Measurements from ENCODE around the gene MSLN.

MSLN gene

GRCh38 chr16:804193-805048 is 43.9 kb downstream of the MSLN start:
- Histone ChIP-seq H3K27ac (ENCODE audit: low read depth, low read length) (no peak overlapping the region), H3K9ac (ENCODE audit: low read depth, low read length) (no peak overlapping the region), H3K9me3 (ENCODE audit: insufficient read depth, low read depth, low read length) (no peaks in the 10 kb centered on the region), H3K4me1 (ENCODE audit: insufficient read depth, low read length) (no peaks in the 10 kb centered on the region), H3K4me3 (ENCODE audit: low read length) (no peak overlapping the region), H3K36me3 (ENCODE audit: insufficient read depth, low read length) (no peaks in the 10 kb centered on the region), H3K27me3 (ENCODE audit: insufficient read depth, low read length) (peaks cover 56% of the 10 kb centered on the region)
- WGBS: 73% methylated on average over 33 of the region's 33 CpGs

- Histone ChIP-seq H3K4me3 (ENCODE audit: low read length) (no peak overlapping the region), H3K9me3 (ENCODE audit: insufficient read depth, low read depth, low read length) (no peaks in the 10 kb centered on the region), H3K27ac (ENCODE audit: low read depth, low read length) (no peak overlapping the region), H3K36me3 (ENCODE audit: insufficient read depth, low read length) (no peaks in the 10 kb centered on the region), H3K4me1 (ENCODE audit: insufficient read depth, low read length) (no peaks in the 10 kb centered on the region), H3K27me3 (ENCODE audit: insufficient read depth, low read length) (peaks cover 53% of the 10 kb centered on the region), H3K9ac (ENCODE audit: low read depth, low read length) (no peak overlapping the region)
- WGBS: 91% methylated on average over 17 of the region's 17 CpGs
Observed at GRCh38 chr16:805474-805873, 44.9 kb downstream of the MSLN start.

- H3K9ac ChIP-seq (ENCODE audit: low read depth, low read length): peak overlapping the region; percentile 75
- WGBS: 52% methylated on average over 80 of the region's 80 CpGs
- peak overlapping the region; percentile 78 for H3K4me3 ChIP-seq (ENCODE audit: low read length)
- H3K27me3 ChIP-seq (ENCODE audit: insufficient read depth, low read length): peaks cover 35% of the 10 kb centered on the region
- H3K27ac ChIP-seq (ENCODE audit: low read depth, low read length): peak overlapping the region; percentile 64; the same call in 1 of the 2 replicates
- no peaks in the 10 kb centered on the region for H3K36me3 ChIP-seq (ENCODE audit: insufficient read depth, low read length)
- no peaks in the 10 kb centered on the region for H3K9me3 ChIP-seq (ENCODE audit: insufficient read depth, low read depth, low read length)
- no peaks in the 10 kb centered on the region for H3K4me1 ChIP-seq (ENCODE audit: insufficient read depth, low read length)
Observed at GRCh38 chr16:807347-808084, 47.0 kb downstream of the MSLN start.

GRCh38 chr16:808085-808386 is 47.5 kb downstream of the MSLN start:
- H3K27me3 ChIP-seq (ENCODE audit: insufficient read depth, low read length): peaks cover 34% of the 10 kb centered on the region
- H3K9ac ChIP-seq (ENCODE audit: low read depth, low read length): peak overlapping the region; percentile 51; the same call in 1 of the 2 replicates
- no peaks in the 10 kb centered on the region for H3K4me1 ChIP-seq (ENCODE audit: insufficient read depth, low read length)
- no peaks in the 10 kb centered on the region for H3K9me3 ChIP-seq (ENCODE audit: insufficient read depth, low read depth, low read length)
- H3K36me3 ChIP-seq (ENCODE audit: insufficient read depth, low read length): no peaks in the 10 kb centered on the region
- 39% methylated on average over 19 of the region's 19 CpGs for WGBS
- H3K27ac ChIP-seq (ENCODE audit: low read depth, low read length): no peak overlapping the region
- peak overlapping the region; percentile 78 for H3K4me3 ChIP-seq (ENCODE audit: low read length)

- no peaks in the 10 kb centered on the region for H3K9me3 ChIP-seq (ENCODE audit: insufficient read depth, low read depth, low read length)
- WGBS: 19% methylated on average over 67 of the region's 67 CpGs
- H3K27me3 ChIP-seq (ENCODE audit: insufficient read depth, low read length): peaks cover 18% of the 10 kb centered on the region
- peaks cover 4% of the 10 kb centered on the region; the same call in 1 of the 2 replicates for H3K4me1 ChIP-seq (ENCODE audit: insufficient read depth, low read length)
- H3K4me3 ChIP-seq (ENCODE audit: low read length): peak overlapping the region; percentile 48
- H3K27ac ChIP-seq (ENCODE audit: low read depth, low read length): no peak overlapping the region
- no peaks in the 10 kb centered on the region for H3K36me3 ChIP-seq (ENCODE audit: insufficient read depth, low read length)
- H3K9ac ChIP-seq (ENCODE audit: low read depth, low read length): no peak overlapping the region
Observed at GRCh38 chr16:813204-813915, 52.8 kb downstream of the MSLN start.

GRCh38 chr16:813916-814412 is 53.4 kb downstream of the MSLN start:
- H3K9ac ChIP-seq (ENCODE audit: low read depth, low read length): no peak overlapping the region
- H3K27ac ChIP-seq (ENCODE audit: low read depth, low read length): no peak overlapping the region
- no peaks in the 10 kb centered on the region for H3K9me3 ChIP-seq (ENCODE audit: insufficient read depth, low read depth, low read length)
- H3K27me3 ChIP-seq (ENCODE audit: insufficient read depth, low read length): peaks cover 18% of the 10 kb centered on the region
- 66% methylated on average over 22 of the region's 22 CpGs for WGBS
- no peak overlapping the region for H3K4me3 ChIP-seq (ENCODE audit: low read length)
- peaks cover 4% of the 10 kb centered on the region; the same call in 1 of the 2 replicates for H3K4me1 ChIP-seq (ENCODE audit: insufficient read depth, low read length)
- H3K36me3 ChIP-seq (ENCODE audit: insufficient read depth, low read length): no peaks in the 10 kb centered on the region

GRCh38 chr16:814974-815373 is 54.4 kb downstream of the MSLN start:
- H3K9me3 ChIP-seq (ENCODE audit: insufficient read depth, low read depth, low read length): no peaks in the 10 kb centered on the region
- H3K9ac ChIP-seq (ENCODE audit: low read depth, low read length): no peak overlapping the region
- H3K4me1 ChIP-seq (ENCODE audit: insufficient read depth, low read length): peaks cover 4% of the 10 kb centered on the region; the same call in 1 of the 2 replicates
- H3K27me3 ChIP-seq (ENCODE audit: insufficient read depth, low read length): peaks cover 22% of the 10 kb centered on the region
- no peaks in the 10 kb centered on the region for H3K36me3 ChIP-seq (ENCODE audit: insufficient read depth, low read length)
- 91% methylated on average over 9 of the region's 9 CpGs for WGBS
- H3K27ac ChIP-seq (ENCODE audit: low read depth, low read length): no peak overlapping the region
- H3K4me3 ChIP-seq (ENCODE audit: low read length): no peak overlapping the region

GRCh38 chr16:815861-816260 is 55.3 kb downstream of the MSLN start:
- Histone ChIP-seq H3K9ac (ENCODE audit: low read depth, low read length) (no peak overlapping the region), H3K27ac (ENCODE audit: low read depth, low read length) (no peak overlapping the region), H3K4me1 (ENCODE audit: insufficient read depth, low read length) (peaks cover 4% of the 10 kb centered on the region; the same call in 1 of the 2 replicates), H3K36me3 (ENCODE audit: insufficient read depth, low read length) (no peaks in the 10 kb centered on the region), H3K9me3 (ENCODE audit: insufficient read depth, low read depth, low read length) (no peaks in the 10 kb centered on the region), H3K4me3 (ENCODE audit: low read length) (no peak overlapping the region), H3K27me3 (ENCODE audit: insufficient read depth, low read length) (peaks cover 22% of the 10 kb centered on the region)
- WGBS: 96% methylated on average over 15 of the region's 15 CpGs

GRCh38 chr16:817001-817906 is 56.7 kb downstream of the MSLN start:
- Histone ChIP-seq H3K36me3 (ENCODE audit: insufficient read depth, low read length) (no peaks in the 10 kb centered on the region), H3K27me3 (ENCODE audit: insufficient read depth, low read length) (peaks cover 23% of the 10 kb centered on the region), H3K27ac (ENCODE audit: low read depth, low read length) (no peak overlapping the region), H3K9ac (ENCODE audit: low read depth, low read length) (no peak overlapping the region), H3K4me1 (ENCODE audit: insufficient read depth, low read length) (peaks cover 4% of the 10 kb centered on the region; the same call in 1 of the 2 replicates), H3K9me3 (ENCODE audit: insufficient read depth, low read depth, low read length) (no peaks in the 10 kb centered on the region), H3K4me3 (ENCODE audit: low read length) (no peak overlapping the region)
- WGBS: 95% methylated on average over 71 of the region's 71 CpGs

- H3K36me3 ChIP-seq (ENCODE audit: insufficient read depth, low read length): no peaks in the 10 kb centered on the region
- H3K9me3 ChIP-seq (ENCODE audit: insufficient read depth, low read depth, low read length): no peaks in the 10 kb centered on the region
- H3K9ac ChIP-seq (ENCODE audit: low read depth, low read length): no peak overlapping the region
- WGBS: 93% methylated on average over 8 of the region's 8 CpGs
- peaks cover 19% of the 10 kb centered on the region for H3K27me3 ChIP-seq (ENCODE audit: insufficient read depth, low read length)
- H3K4me3 ChIP-seq (ENCODE audit: low read length): no peak overlapping the region
- H3K27ac ChIP-seq (ENCODE audit: low read depth, low read length): no peak overlapping the region
- H3K4me1 ChIP-seq (ENCODE audit: insufficient read depth, low read length): peaks cover 4% of the 10 kb centered on the region; the same call in 1 of the 2 replicates
Observed at GRCh38 chr16:818132-818531, 57.6 kb downstream of the MSLN start.
